ENCODE results near the gene MRPL49.
A peak's percentile ranks its signal among the peaks of the same experiment; 100 is the strongest.

MRPL49 gene

GRCh38 chr11:65085446-65085845 lies 36.7 kb upstream of the MRPL49 start:
- H3K9ac ChIP-seq: peak overlapping the region; percentile 88; the same call in 1 of the 2 replicates
- no peak overlapping the region for H3K4me3 ChIP-seq
- no peaks in the 10 kb centered on the region; the same call in 1 of the 2 replicates for H4K20me1 ChIP-seq
- H3K27me3 ChIP-seq: no peaks in the 10 kb centered on the region
- peaks cover 41% of the 10 kb centered on the region for H3K4me1 ChIP-seq
- peaks cover 68% of the 10 kb centered on the region for H3K36me3 ChIP-seq
- no peak for TF ChIP-seq Cebpa-rat (IDR thresholded peaks at IDR 0.05)
- H3K9me3 ChIP-seq: no peaks in the 10 kb centered on the region
- H3K4me2 ChIP-seq: peak overlapping the region; percentile 99
- H3K27ac ChIP-seq: no peak overlapping the region

- Histone ChIP-seq H4K20me1 (no peaks in the 10 kb centered on the region; the same call in 1 of the 2 replicates), H3K36me3 (peaks cover 54% of the 10 kb centered on the region), H3K4me2 (no peak overlapping the region), H3K27ac (no peak overlapping the region), H3K9ac (no peak overlapping the region), H3K27me3 (no peaks in the 10 kb centered on the region), H3K4me3 (no peak overlapping the region), H3K9me3 (no peaks in the 10 kb centered on the region), H3K4me1 (peaks cover 36% of the 10 kb centered on the region)
- no peak for TF ChIP-seq Cebpa-rat (IDR thresholded peaks at IDR 0.05)
Measured at GRCh38 chr11:65086809-65087208, 35.3 kb upstream of the MRPL49 start.

GRCh38 chr11:65087216-65087615 lies 34.9 kb upstream of the MRPL49 start:
- TF ChIP-seq Cebpa-rat (IDR thresholded peaks at IDR 0.05): no peak
- Histone ChIP-seq H3K4me1 (peaks cover 32% of the 10 kb centered on the region), H4K20me1 (no peaks in the 10 kb centered on the region; the same call in 1 of the 2 replicates), H3K36me3 (peaks cover 50% of the 10 kb centered on the region), H3K27me3 (no peaks in the 10 kb centered on the region), H3K27ac (no peak overlapping the region), H3K9ac (no peak overlapping the region), H3K9me3 (no peaks in the 10 kb centered on the region), H3K4me3 (no peak overlapping the region), H3K4me2 (no peak overlapping the region)

DNA sequence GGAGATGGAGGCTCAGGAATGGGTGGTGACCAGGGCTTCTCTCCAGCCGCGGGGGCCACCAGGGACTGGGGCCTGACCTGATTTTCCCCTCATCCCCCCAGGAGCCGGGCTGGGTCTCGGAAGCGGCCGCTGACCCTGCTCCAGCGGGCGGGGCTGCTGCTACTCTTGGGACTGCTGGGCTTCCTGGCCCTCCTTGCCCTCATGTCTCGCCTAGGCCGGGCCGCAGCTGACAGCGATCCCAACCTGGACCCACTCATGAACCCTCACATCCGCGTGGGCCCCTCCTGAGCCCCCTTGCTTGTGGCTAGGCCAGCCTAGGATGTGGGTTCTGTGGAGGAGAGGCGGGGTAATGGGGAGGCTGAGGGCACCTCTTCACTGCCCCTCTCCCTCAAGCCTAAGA lies 34.3 kb upstream of the MRPL49 start:
- Histone ChIP-seq H4K20me1 (no peaks in the 10 kb centered on the region; the same call in 1 of the 2 replicates), H3K4me3 (no peak overlapping the region), H3K27ac (no peak overlapping the region), H3K27me3 (no peaks in the 10 kb centered on the region), H3K36me3 (peaks cover 50% of the 10 kb centered on the region), H3K9me3 (no peaks in the 10 kb centered on the region), H3K4me2 (no peak overlapping the region), H3K4me1 (peaks cover 26% of the 10 kb centered on the region), H3K9ac (no peak overlapping the region)
- TF ChIP-seq Cebpa-rat (IDR thresholded peaks at IDR 0.05): no peak

DNA sequence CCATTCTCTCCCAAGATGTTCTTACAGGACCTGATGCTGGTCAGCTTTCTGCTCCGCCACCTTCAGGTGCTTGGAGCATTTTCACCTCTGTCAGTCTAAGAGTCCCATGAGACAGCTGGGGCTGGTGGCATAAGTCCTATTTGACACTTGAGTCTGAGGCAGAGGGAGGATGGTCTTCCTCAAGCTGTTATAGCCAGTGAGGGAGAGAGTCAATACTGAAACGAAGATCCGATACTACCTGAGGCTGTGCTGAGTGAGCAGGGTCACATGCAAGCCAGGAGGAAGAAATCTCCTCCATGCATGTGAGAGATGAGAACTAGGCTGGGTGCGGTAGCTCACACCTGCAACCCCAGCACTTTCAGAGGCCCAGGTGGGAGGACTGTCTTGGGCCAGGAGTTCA lies 32.5 kb upstream of the MRPL49 start:
- peaks cover 50% of the 10 kb centered on the region for H3K36me3 ChIP-seq
- no peaks in the 10 kb centered on the region; the same call in 1 of the 2 replicates for H4K20me1 ChIP-seq
- H3K4me1 ChIP-seq: peaks cover 17% of the 10 kb centered on the region
- no peak for TF ChIP-seq Cebpa-rat (IDR thresholded peaks at IDR 0.05)
- H3K4me3 ChIP-seq: no peak overlapping the region
- H3K9me3 ChIP-seq: no peaks in the 10 kb centered on the region
- H3K27ac ChIP-seq: no peak overlapping the region
- no peak overlapping the region for H3K4me2 ChIP-seq
- no peak overlapping the region for H3K9ac ChIP-seq
- no peaks in the 10 kb centered on the region for H3K27me3 ChIP-seq

GRCh38 chr11:65090628-65091027 lies 31.5 kb upstream of the MRPL49 start:
- Histone ChIP-seq H3K36me3 (peaks cover 43% of the 10 kb centered on the region), H3K9me3 (no peaks in the 10 kb centered on the region), H3K9ac (0 out of 2 replicates have a peak overlapping the region, but pooled peaks have one; percentile 45), H3K27me3 (no peaks in the 10 kb centered on the region), H3K4me2 (peak overlapping the region; percentile 26; the same call in 1 of the 2 replicates), H3K4me1 (peaks cover 9% of the 10 kb centered on the region; the same call in 1 of the 2 replicates), H3K27ac (no peak overlapping the region), H3K4me3 (no peak overlapping the region), H4K20me1 (no peaks in the 10 kb centered on the region)
- no peak for TF ChIP-seq Cebpa-rat (IDR thresholded peaks at IDR 0.05)

DNA sequence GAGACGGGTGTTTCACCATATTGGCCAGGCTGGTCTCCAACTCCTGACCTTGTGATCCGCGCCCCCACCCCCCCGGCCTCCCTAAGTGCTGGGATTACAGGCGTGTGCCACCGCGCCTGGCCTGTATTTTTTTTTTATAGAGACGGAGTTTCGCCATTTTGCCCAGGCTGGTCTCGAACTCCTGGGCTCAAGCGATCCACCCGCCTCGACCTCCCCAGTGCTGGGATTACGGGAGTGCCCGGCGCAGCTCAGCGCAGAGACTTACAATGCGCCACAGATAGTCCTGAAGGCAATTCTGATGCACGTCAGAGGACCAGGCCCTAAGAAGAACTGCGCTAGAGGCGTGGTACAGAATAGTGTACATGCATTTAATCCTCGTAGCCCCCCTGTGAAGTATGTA lies 26.7 kb upstream of the MRPL49 start:
- Histone ChIP-seq H3K27me3 (no peaks in the 10 kb centered on the region), H3K36me3 (peaks cover 28% of the 10 kb centered on the region), H3K9me3 (no peaks in the 10 kb centered on the region), H4K20me1 (peaks cover 20% of the 10 kb centered on the region), H3K27ac (peak overlapping the region; percentile 89), H3K4me2 (peak overlapping the region; percentile 95), H3K9ac (peak overlapping the region; percentile 93), H3K4me1 (peaks cover 19% of the 10 kb centered on the region), H3K4me3 (no peak overlapping the region; the same call in 1 of the 2 replicates)
- no peak for TF ChIP-seq Cebpa-rat (IDR thresholded peaks at IDR 0.05)

- peaks cover 13% of the 10 kb centered on the region for H3K4me1 ChIP-seq
- peak within 1 kb of the TSS; percentile 79 for H3K4me3 ChIP-seq
- H3K27me3 ChIP-seq: no peaks in the 10 kb centered on the region
- H3K4me2 ChIP-seq: peak within 1 kb of the TSS; percentile 95
- peaks cover 35% of the 10 kb centered on the region for H3K36me3 ChIP-seq
- no peak for TF ChIP-seq Cebpa-rat (IDR thresholded peaks at IDR 0.05)
- peaks cover 20% of the 10 kb centered on the region for H4K20me1 ChIP-seq
- H3K9me3 ChIP-seq: no peaks in the 10 kb centered on the region
- H3K27ac ChIP-seq: peak within 1 kb of the TSS; percentile 89
- H3K9ac ChIP-seq: peak within 1 kb of the TSS; percentile 93
Measured at GRCh38 chr11:65095974-65096806, 25.9 kb upstream of the MRPL49 start, which contains the start of gene VPS51. Gene VPS51, plus strand, starts transcription at chr11:65096214. Its CDS starts 37 bp downstream, at chr11:65096251.

- peak overlapping the region; percentile 93; the same call in 1 of the 2 replicates for H3K9ac ChIP-seq
- no peaks in the 10 kb centered on the region for H3K9me3 ChIP-seq
- no peak for TF ChIP-seq Cebpa-rat (IDR thresholded peaks at IDR 0.05)
- peak overlapping the region; percentile 95 for H3K4me2 ChIP-seq
- H4K20me1 ChIP-seq: peaks cover 23% of the 10 kb centered on the region
- no peaks in the 10 kb centered on the region for H3K27me3 ChIP-seq
- H3K36me3 ChIP-seq: peaks cover 43% of the 10 kb centered on the region
- peaks cover 13% of the 10 kb centered on the region for H3K4me1 ChIP-seq
- H3K4me3 ChIP-seq: peak overlapping the region; percentile 79
- H3K27ac ChIP-seq: no peak overlapping the region
Measured at GRCh38 chr11:65096926-65097325, 25.2 kb upstream of the MRPL49 start.

- no peak overlapping the region for H3K4me3 ChIP-seq
- H4K20me1 ChIP-seq: peaks cover 53% of the 10 kb centered on the region
- peaks cover 68% of the 10 kb centered on the region for H3K36me3 ChIP-seq
- no peak overlapping the region for H3K27ac ChIP-seq
- H3K27me3 ChIP-seq: no peaks in the 10 kb centered on the region
- H3K9ac ChIP-seq: no peak overlapping the region
- no peak for TF ChIP-seq Cebpa-rat (IDR thresholded peaks at IDR 0.05)
- H3K4me1 ChIP-seq: peaks cover 10% of the 10 kb centered on the region
- H3K4me2 ChIP-seq: no peak overlapping the region
- no peaks in the 10 kb centered on the region for H3K9me3 ChIP-seq
Measured at GRCh38 chr11:65100674-65101350, 21.3 kb upstream of the MRPL49 start.

All from BLaER1 (cell line).